Smooth muscle cell (in vitro differentiated cells): Measurements from ENCODE around the gene GARNL3. TPM values are rescaled to one million over a fixed set of nuclear protein-coding genes. Genes with fewer than 3 reads are reported as not detected.

Experiments
- DNase-seq: peaks from one replicate; lab custom pipeline; 2025; ENCODE audit not compliant: unreplicated experiment; lab: John Stamatoyannopoulos, UW
- H2AFZ ChIP-seq: fragments of 200-600 bp; sonication (generic); 2 replicates; pipeline ENCODE4 v1.6.0; 2016; ENCODE audit warnings: antibody characterized with exemption, low read depth, mild to moderate bottlenecking
- H3F3A ChIP-seq: fragments of 200-600 bp; sonication (generic); 2 replicates; pipeline ENCODE4 v1.6.0; 2017; ENCODE audit warnings: antibody characterized with exemption, low read depth
- H3K27ac ChIP-seq: fragments of 200-600 bp; sonication (generic); 2 replicates; pipeline ENCODE4 v1.5.1; 2016; ENCODE audit warnings: low read depth, mild to moderate bottlenecking
- H3K27me3 ChIP-seq: fragments of 200-600 bp; sonication (generic); 2 replicates; pipeline ENCODE4 v1.6.1; 2016; ENCODE audit warnings: low read depth, mild to moderate bottlenecking
- H3K36me3 ChIP-seq: fragments of 200-600 bp; sonication (generic); 2 replicates; pipeline ENCODE4 v1.5.1; 2016; ENCODE audit warnings: low read depth
- H3K4me1 ChIP-seq: fragments of 200-600 bp; sonication (generic); 2 replicates; pipeline ENCODE4 v1.5.1; 2016; ENCODE audit warnings: low read depth
- H3K4me2 ChIP-seq: fragments of 200-600 bp; sonication (generic); 2 replicates; pipeline ENCODE4 v1.6.0; 2016; ENCODE audit warnings: mild to moderate bottlenecking
- H3K4me3 ChIP-seq: fragments of 200-600 bp; sonication (generic); 2 replicates; pipeline ENCODE4 v1.5.1; 2016; ENCODE audit warnings: mild to moderate bottlenecking
- H3K79me2 ChIP-seq: fragments of 200-600 bp; sonication (generic); 2 replicates; pipeline ENCODE4 v1.6.0; 2016; ENCODE audit warnings: low read depth, mild to moderate bottlenecking
- H3K9ac ChIP-seq: fragments of 200-600 bp; sonication (generic); 2 replicates; pipeline ENCODE4 v1.6.0; 2016; ENCODE audit warnings: low read depth
- H3K9me3 ChIP-seq: fragments of 200-600 bp; sonication (generic); replicated peaks from 2 replicates; pipeline ENCODE4 v1.5.1; 2016; ENCODE audit warnings: low read depth
- H4K20me1 ChIP-seq: fragments of 200-600 bp; sonication (generic); 2 replicates; pipeline ENCODE4 v1.6.0; 2016; ENCODE audit warnings: low read depth
- CTCF ChIP-seq: fragments of 200-600 bp; sonication (generic); IDR thresholded peaks from 2 replicates; pipeline ENCODE4 v1.5.1; 2017; ENCODE audit warnings: borderline replicate concordance, mild to moderate bottlenecking, antibody characterized with exemption; ENCODE audit not compliant: insufficient read depth, poor library complexity, severe bottlenecking
- WGBS: methylation state at CpG from one replicate; pipeline ENCODE4 v1.1.7; 2016; ENCODE audit warnings: low lambda C conversion rate; 5-methylcytosine and 5-hydroxymethylcytosine counted together
- polyA plus RNA-seq: library from polyadenylated mRNA; unstranded; fragments of >200 nt; fragmentation: Nextera tagmentation; extraction: Ambion mirVana; gene quantifications from 2 replicates; pipeline ENCODE4 v1.2.1, GENCODE V29; 2016
- total RNA-seq: library from RNA; depleted of rRNA; stranded (reverse); fragments of >200 nt; gene quantifications from 2 replicates; pipeline ENCODE4 v1.2.3, GENCODE V29; 2014

The GARNL3 gene
- total and polyA plus RNA-seq, 2 experiments from 2014 or later = 4.7 to 18.5 TPM

DNA sequence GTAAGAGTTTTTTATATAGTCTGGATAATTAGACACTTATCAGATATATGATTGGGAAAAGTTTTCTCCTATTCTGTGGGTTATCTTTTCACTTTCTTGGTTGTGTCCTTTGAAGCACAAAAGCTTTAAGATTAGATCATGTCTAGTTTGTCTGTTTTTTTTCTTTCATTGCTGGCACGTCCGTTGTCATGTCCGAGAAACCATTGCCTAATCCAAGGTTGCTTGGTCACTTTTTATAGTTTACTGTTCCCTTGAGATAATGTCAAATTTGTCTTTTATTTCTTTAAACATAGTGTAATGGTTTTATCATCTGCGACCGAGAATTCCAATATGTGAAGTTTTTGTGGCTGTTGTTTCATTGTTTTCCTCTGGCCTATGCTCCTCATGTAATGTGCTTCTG lies 28.8 kb downstream of the GARNL3 start:
- H4K20me1 ChIP-seq = no peaks in the 10 kb centered on the region
- H2AFZ ChIP-seq = no peak overlapping the region
- no peaks in the 10 kb centered on the region for H3K36me3 ChIP-seq
- H3K27ac ChIP-seq = no peak overlapping the region
- TF ChIP-seq CTCF = no peak
- H3K27me3 ChIP-seq = no peaks in the 10 kb centered on the region
- no peaks in the 10 kb centered on the region for H3F3A ChIP-seq
- no peak overlapping the region for H3K9ac ChIP-seq
- WGBS = 44% methylated on average over 5 of the region's 5 CpGs
- H3K4me1 ChIP-seq = no peaks in the 10 kb centered on the region
- no peak for DNase-seq
- no peaks in the 10 kb centered on the region for H3K9me3 ChIP-seq
- no peaks in the 10 kb centered on the region for H3K79me2 ChIP-seq
- no peak overlapping the region for H3K4me2 ChIP-seq
- no peak overlapping the region for H3K4me3 ChIP-seq

DNA sequence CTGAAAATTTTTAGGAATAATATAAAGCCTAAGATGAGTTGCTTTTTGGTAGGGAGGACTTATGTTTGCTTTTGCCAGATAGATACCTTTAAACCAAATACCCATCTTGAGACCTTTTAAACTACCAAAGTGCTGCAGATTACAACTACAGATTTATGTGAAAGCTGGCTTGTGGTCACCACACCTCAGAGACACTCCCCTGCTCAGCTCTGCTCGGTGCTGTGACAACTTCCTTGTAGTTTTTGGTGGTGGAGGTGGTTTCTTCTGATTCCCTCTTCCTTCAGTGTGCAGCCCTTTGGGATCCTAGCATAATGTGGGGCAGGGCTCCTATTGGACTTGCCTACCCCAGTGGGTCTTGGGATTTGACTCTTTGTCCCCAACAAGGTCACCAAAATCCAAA lies 29.2 kb downstream of the GARNL3 start:
- no peaks in the 10 kb centered on the region for H3F3A ChIP-seq

GRCh38 chr9:127295005-127295404 lies 30.4 kb downstream of the GARNL3 start:
- DNase-seq = no peak
- H3K4me2 ChIP-seq = no peak overlapping the region
- no peaks in the 10 kb centered on the region for H4K20me1 ChIP-seq
- no peaks in the 10 kb centered on the region for H3F3A ChIP-seq
- no peaks in the 10 kb centered on the region for H3K4me1 ChIP-seq
- no peaks in the 10 kb centered on the region for H3K9me3 ChIP-seq
- H3K36me3 ChIP-seq = no peaks in the 10 kb centered on the region
- H3K9ac ChIP-seq = no peak overlapping the region
- H3K79me2 ChIP-seq = no peaks in the 10 kb centered on the region
- H2AFZ ChIP-seq = no peak overlapping the region
- WGBS = 89% methylated on average over 1 of the region's 1 CpG
- H3K27me3 ChIP-seq = no peaks in the 10 kb centered on the region
- H3K4me3 ChIP-seq = no peak overlapping the region
- no peak for TF ChIP-seq CTCF
- H3K27ac ChIP-seq = no peak overlapping the region

More for the DNA sequence above, 29.2 kb downstream of the GARNL3 start:
- no peak for DNase-seq
- H3K36me3 ChIP-seq = no peaks in the 10 kb centered on the region
- no peak overlapping the region for H2AFZ ChIP-seq
- H3K27me3 ChIP-seq = no peaks in the 10 kb centered on the region
- no peak overlapping the region for H3K4me3 ChIP-seq
- no peak overlapping the region for H3K4me2 ChIP-seq
- H3K27ac ChIP-seq = no peak overlapping the region
- H3K79me2 ChIP-seq = no peaks in the 10 kb centered on the region
- no peaks in the 10 kb centered on the region for H4K20me1 ChIP-seq
- no peaks in the 10 kb centered on the region for H3K4me1 ChIP-seq
- H3K9ac ChIP-seq = no peak overlapping the region
- no peaks in the 10 kb centered on the region for H3K9me3 ChIP-seq
- 58% methylated on average over 1 of the region's 1 CpG for WGBS
- no peak for TF ChIP-seq CTCF

GRCh38 chr9:127300886-127301447 lies 36.4 kb downstream of the GARNL3 start:
- DNase-seq = no peak
- no peaks in the 10 kb centered on the region for H3F3A ChIP-seq
- no peaks in the 10 kb centered on the region for H3K9me3 ChIP-seq
- H3K4me1 ChIP-seq = no peaks in the 10 kb centered on the region
- H3K27me3 ChIP-seq = no peaks in the 10 kb centered on the region
- no peak overlapping the region for H3K4me2 ChIP-seq
- no peaks in the 10 kb centered on the region for H4K20me1 ChIP-seq
- H3K27ac ChIP-seq = no peak overlapping the region
- no peak for TF ChIP-seq CTCF
- no peak overlapping the region for H2AFZ ChIP-seq
- H3K4me3 ChIP-seq = no peak overlapping the region
- H3K79me2 ChIP-seq = no peaks in the 10 kb centered on the region
- no peaks in the 10 kb centered on the region for H3K36me3 ChIP-seq
- no peak overlapping the region for H3K9ac ChIP-seq
- WGBS = 85% methylated on average over 3 of the region's 3 CpGs
